ENCODE measurements around the gene TRAK2.
"Not testable (repeated sequence)": the region's sequence is repeated elsewhere in the genome, so short reads cannot be mapped to it uniquely, and the experiment has no call there.

Gene TRAK2

DNA sequence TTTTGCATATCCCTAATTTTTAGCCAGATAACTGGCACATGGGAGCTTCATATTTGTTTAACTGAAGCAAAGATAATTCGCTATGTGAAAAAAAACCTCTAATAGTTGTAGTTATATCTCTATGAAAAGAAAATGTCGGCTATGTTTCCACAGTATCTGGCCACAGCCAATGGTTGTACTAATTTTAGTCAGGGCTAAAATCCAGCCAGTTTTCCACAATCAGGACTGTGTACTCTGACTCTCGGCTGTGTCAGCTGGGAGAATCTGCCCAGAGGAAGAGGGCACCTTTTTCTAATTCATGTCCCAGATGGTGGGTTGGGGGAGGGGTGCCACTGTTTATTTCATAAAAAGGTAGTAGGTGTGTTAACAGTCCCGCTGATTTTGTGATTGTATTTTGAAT is 39.0 kb upstream of the TRAK2 start:
- Histone ChIP-seq H3K36me3 (ENCODE audit: insufficient read depth, low read length) (no peaks in the 10 kb centered on the region), H2AFZ (ENCODE audit: low read length) (no peak overlapping the region), H3K79me2 (ENCODE audit: insufficient read depth, low read length) (no peaks in the 10 kb centered on the region), H3F3A (ENCODE audit: low read depth) (no peaks in the 10 kb centered on the region), H3K27me3 (ENCODE audit: insufficient read depth, low read length, poor library complexity, severe bottlenecking) (no peaks in the 10 kb centered on the region), H4K20me1 (ENCODE audit: insufficient read depth, low read length, poor library complexity, severe bottlenecking) (no peaks in the 10 kb centered on the region), H3K4me2 (ENCODE audit: low read depth, low read length, poor library complexity, severe bottlenecking) (no peak overlapping the region), H3K9me2 (replicated peaks; ENCODE audit: low read depth, low read length) (no peaks in the 10 kb centered on the region), H3K9ac (ENCODE audit: low read depth, low read length, poor library complexity, severe bottlenecking) (no peak overlapping the region), H3K9me3 (ENCODE audit: insufficient read depth, low read depth, low read length) (no peaks in the 10 kb centered on the region), H3K4me1 (ENCODE audit: insufficient read depth, low read length, poor library complexity, severe bottlenecking) (no peaks in the 10 kb centered on the region), H3K4me3 (ENCODE audit: low read length, poor library complexity, severe bottlenecking) (no peak overlapping the region)
- TF ChIP-seq, protein P1, sequence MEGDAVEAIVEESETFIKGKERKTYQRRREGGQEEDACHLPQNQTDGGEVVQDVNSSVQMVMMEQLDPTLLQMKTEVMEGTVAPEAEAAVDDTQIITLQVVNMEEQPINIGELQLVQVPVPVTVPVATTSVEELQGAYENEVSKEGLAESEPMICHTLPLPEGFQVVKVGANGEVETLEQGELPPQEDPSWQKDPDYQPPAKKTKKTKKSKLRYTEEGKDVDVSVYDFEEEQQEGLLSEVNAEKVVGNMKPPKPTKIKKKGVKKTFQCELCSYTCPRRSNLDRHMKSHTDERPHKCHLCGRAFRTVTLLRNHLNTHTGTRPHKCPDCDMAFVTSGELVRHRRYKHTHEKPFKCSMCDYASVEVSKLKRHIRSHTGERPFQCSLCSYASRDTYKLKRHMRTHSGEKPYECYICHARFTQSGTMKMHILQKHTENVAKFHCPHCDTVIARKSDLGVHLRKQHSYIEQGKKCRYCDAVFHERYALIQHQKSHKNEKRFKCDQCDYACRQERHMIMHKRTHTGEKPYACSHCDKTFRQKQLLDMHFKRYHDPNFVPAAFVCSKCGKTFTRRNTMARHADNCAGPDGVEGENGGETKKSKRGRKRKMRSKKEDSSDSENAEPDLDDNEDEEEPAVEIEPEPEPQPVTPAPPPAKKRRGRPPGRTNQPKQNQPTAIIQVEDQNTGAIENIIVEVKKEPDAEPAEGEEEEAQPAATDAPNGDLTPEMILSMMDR (conservative IDR thresholded peaks at IDR 0.05; ENCODE audit: low read length), result no peak
- TF ChIP-seq EZH2phosphoT487 (IDR thresholded peaks at IDR 0.05; ENCODE audit: borderline replicate concordance), result no peak

DNA sequence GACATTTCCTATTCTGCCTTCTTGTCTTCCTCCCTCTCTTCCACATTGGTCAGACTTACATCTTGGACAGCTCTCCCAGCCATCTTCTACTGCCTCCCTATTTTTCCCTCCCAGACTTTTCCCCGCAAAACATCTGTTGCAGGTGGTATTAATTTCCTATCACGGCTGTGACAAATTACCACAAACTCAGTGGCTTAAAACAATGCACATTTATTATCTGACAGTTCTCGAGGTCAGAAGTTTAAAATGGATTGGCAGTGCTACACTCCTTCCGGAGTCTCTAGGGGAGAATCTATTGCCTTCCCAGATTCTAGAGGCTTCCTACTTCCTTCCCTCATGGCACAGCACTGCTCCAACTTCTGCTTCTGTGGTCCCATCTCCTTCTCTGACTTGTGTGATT is 33.5 kb upstream of the TRAK2 start:
- TF ChIP-seq, protein P1 (conservative IDR thresholded peaks at IDR 0.05; ENCODE audit: low read length), result no peak
- TF ChIP-seq EZH2phosphoT487 (IDR thresholded peaks at IDR 0.05; ENCODE audit: borderline replicate concordance), result no peak
- no peak overlapping the region for H2AFZ ChIP-seq (ENCODE audit: low read length)
- H3K4me3 ChIP-seq (ENCODE audit: low read length, poor library complexity, severe bottlenecking), result no peak overlapping the region
- H3K27me3 ChIP-seq (ENCODE audit: insufficient read depth, low read length, poor library complexity, severe bottlenecking), result no peaks in the 10 kb centered on the region
- H3K9me2 ChIP-seq (replicated peaks; ENCODE audit: low read depth, low read length), result no peaks in the 10 kb centered on the region
- H3F3A ChIP-seq (ENCODE audit: low read depth), result no peaks in the 10 kb centered on the region
- H3K9ac ChIP-seq (ENCODE audit: low read depth, low read length, poor library complexity, severe bottlenecking), result no peak overlapping the region
- H3K9me3 ChIP-seq (ENCODE audit: insufficient read depth, low read depth, low read length), result no peaks in the 10 kb centered on the region
- no peak overlapping the region for H3K4me2 ChIP-seq (ENCODE audit: low read depth, low read length, poor library complexity, severe bottlenecking)
- no peaks in the 10 kb centered on the region for H3K79me2 ChIP-seq (ENCODE audit: insufficient read depth, low read length)
- H3K36me3 ChIP-seq (ENCODE audit: insufficient read depth, low read length), result no peaks in the 10 kb centered on the region
- no peaks in the 10 kb centered on the region for H3K4me1 ChIP-seq (ENCODE audit: insufficient read depth, low read length, poor library complexity, severe bottlenecking)
- H4K20me1 ChIP-seq (ENCODE audit: insufficient read depth, low read length, poor library complexity, severe bottlenecking), result no peaks in the 10 kb centered on the region

DNA sequence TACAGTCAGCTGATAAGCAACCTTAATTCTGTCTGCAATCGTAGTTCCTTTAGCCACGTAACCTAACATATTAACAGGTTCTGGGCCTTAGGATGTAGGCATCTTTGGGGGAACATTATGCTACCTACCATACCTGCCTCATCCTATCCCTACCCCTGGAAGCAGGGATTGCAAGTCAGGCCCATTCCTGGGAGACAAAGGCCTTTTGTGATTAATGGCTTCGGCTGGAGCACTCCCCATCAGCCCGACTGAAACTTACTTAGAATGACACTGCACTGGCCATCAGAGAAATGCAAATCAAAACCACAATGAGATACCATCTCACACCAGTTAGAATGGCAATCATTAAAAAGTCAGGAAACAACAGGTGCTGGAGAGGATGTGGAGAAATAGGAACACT is 32.5 kb upstream of the TRAK2 start:
- not testable (repeated sequence) for H3K4me1 ChIP-seq (ENCODE audit: insufficient read depth, low read length, poor library complexity, severe bottlenecking); H3K4me2 ChIP-seq (ENCODE audit: low read depth, low read length, poor library complexity, severe bottlenecking); H3K9ac ChIP-seq (ENCODE audit: low read depth, low read length, poor library complexity, severe bottlenecking); H4K20me1 ChIP-seq (ENCODE audit: insufficient read depth, low read length, poor library complexity, severe bottlenecking); H3K4me3 ChIP-seq (ENCODE audit: low read length, poor library complexity, severe bottlenecking); H2AFZ ChIP-seq (ENCODE audit: low read length); H3K36me3 ChIP-seq (ENCODE audit: insufficient read depth, low read length); H3K9me2 ChIP-seq (replicated peaks; ENCODE audit: low read depth, low read length); H3K27me3 ChIP-seq (ENCODE audit: insufficient read depth, low read length, poor library complexity, severe bottlenecking); H3K79me2 ChIP-seq (ENCODE audit: insufficient read depth, low read length); H3F3A ChIP-seq (ENCODE audit: low read depth); H3K9me3 ChIP-seq (ENCODE audit: insufficient read depth, low read depth, low read length)

DNA sequence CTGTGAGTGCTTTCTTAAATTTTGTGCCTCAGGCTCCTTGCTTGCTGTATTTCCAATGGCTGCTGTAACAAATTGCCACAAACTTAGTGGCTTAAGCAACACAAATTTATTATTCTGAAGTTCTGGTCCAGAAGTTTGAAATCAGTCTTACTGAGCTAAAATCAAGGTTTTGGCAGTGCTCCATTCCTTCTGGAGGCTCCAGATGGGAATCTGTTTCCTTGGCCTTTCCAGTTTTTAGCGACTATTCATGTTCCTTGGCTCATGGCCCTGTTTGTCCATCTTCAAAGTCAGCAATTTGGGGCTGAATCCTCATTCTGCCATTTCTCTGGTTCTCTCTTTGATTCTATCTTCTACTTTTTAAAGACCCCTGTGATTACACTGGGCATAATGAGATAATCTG is 32.1 kb upstream of the TRAK2 start:
- Histone ChIP-seq H3K9me2 (replicated peaks; ENCODE audit: low read depth, low read length) (no peaks in the 10 kb centered on the region), H3F3A (ENCODE audit: low read depth) (no peaks in the 10 kb centered on the region), H2AFZ (ENCODE audit: low read length) (no peak overlapping the region), H3K4me2 (ENCODE audit: low read depth, low read length, poor library complexity, severe bottlenecking) (no peak overlapping the region), H4K20me1 (ENCODE audit: insufficient read depth, low read length, poor library complexity, severe bottlenecking) (no peaks in the 10 kb centered on the region), H3K4me1 (ENCODE audit: insufficient read depth, low read length, poor library complexity, severe bottlenecking) (no peaks in the 10 kb centered on the region), H3K4me3 (ENCODE audit: low read length, poor library complexity, severe bottlenecking) (no peak overlapping the region), H3K79me2 (ENCODE audit: insufficient read depth, low read length) (no peaks in the 10 kb centered on the region), H3K9ac (ENCODE audit: low read depth, low read length, poor library complexity, severe bottlenecking) (no peak overlapping the region), H3K36me3 (ENCODE audit: insufficient read depth, low read length) (no peaks in the 10 kb centered on the region), H3K27me3 (ENCODE audit: insufficient read depth, low read length, poor library complexity, severe bottlenecking) (no peaks in the 10 kb centered on the region), H3K9me3 (ENCODE audit: insufficient read depth, low read depth, low read length) (no peaks in the 10 kb centered on the region)
- TF ChIP-seq EZH2phosphoT487 (IDR thresholded peaks at IDR 0.05; ENCODE audit: borderline replicate concordance), result no peak
- TF ChIP-seq, protein P1 (conservative IDR thresholded peaks at IDR 0.05; ENCODE audit: low read length), result no peak

All from Loucy (cell line).